GM21825 (cell line): ENCODE data around the gene ADGRG6.

Experiments
- ATAC-seq: cut with Tn5 transposase; IDR thresholded peaks from one replicate; pipeline ENCODE4 v1.9.1; 2021; ENCODE audit warnings: mild to moderate bottlenecking, moderate library complexity; ENCODE audit not compliant: unreplicated experiment

The ADGRG6 gene

GRCh38 chr6:142474531-142475289 is 172.9 kb downstream of the ADGRG6 start:
- no peak for ATAC-seq

GRCh38 chr6:142476452-142476851 is 174.6 kb downstream of the ADGRG6 start:
- no peak for ATAC-seq

- no peak for ATAC-seq
These were observed 176.3 kb downstream of the ADGRG6 start for GRCh38 chr6:142478117-142478516.

GRCh38 chr6:142481466-142481865 is 179.7 kb downstream of the ADGRG6 start:
- ATAC-seq = no peak

- no peak for ATAC-seq
These were observed 180.4 kb downstream of the ADGRG6 start for GRCh38 chr6:142482249-142482648.

- no peak for ATAC-seq
These were observed 181.2 kb downstream of the ADGRG6 start for GRCh38 chr6:142482974-142483373.

GRCh38 chr6:142485256-142485655 is 183.4 kb downstream of the ADGRG6 start:
- ATAC-seq = no peak

- no peak for ATAC-seq
These were observed 188.2 kb downstream of the ADGRG6 start for GRCh38 chr6:142489722-142490610.
